GM12878 (cell line): ENCODE measurements around the gene KRT20.

ENCODE experiments used
- CEBPB ChIP-seq, 2 experiments: fragments of 150-350 bp in 1 of 2; IDR thresholded peaks; 2 replicates each; pipeline ENCODE4 v1.6.1; 2012 to 2014; ENCODE audit warnings: low read depth in 2 of 2, low read length in 2 of 2, borderline replicate concordance in 1 of 2, inconsistent platforms in 1 of 2
- CHD2 ChIP-seq: IDR thresholded peaks from 2 replicates; pipeline ENCODE4 v1.6.1; 2011; ENCODE audit warnings: low read depth, low read length, improper control_type of control experiment, borderline replicate concordance
- E4F1 ChIP-seq: fragments of 450-650 bp; IDR thresholded peaks from 2 replicates; pipeline ENCODE4 v1.6.1; 2018; ENCODE audit warnings: borderline replicate concordance, mild to moderate bottlenecking; ENCODE audit not compliant: partially characterized antibody
- FOS ChIP-seq: IDR thresholded peaks from 3 replicates; pipeline ENCODE4 v1.6.1; 2011; ENCODE audit warnings: borderline replicate concordance; ENCODE audit not compliant: insufficient read length; ENCODE audit errors: extremely low read depth
- REST ChIP-seq: IDR thresholded peaks from 2 replicates; pipeline ENCODE4 v1.6.1; 2012; ENCODE audit warnings: mild to moderate bottlenecking, low read depth, low read length
- RFX5 ChIP-seq: IDR thresholded peaks from 2 replicates; pipeline ENCODE4 v1.6.1; 2011; ENCODE audit warnings: low read depth, low read length, improper control_type of control experiment
- SRF ChIP-seq, 2 experiments: IDR thresholded peaks; 2 replicates each; pipeline ENCODE4 v1.6.1; 2011; ENCODE audit warnings: low read depth in 2 of 2, low read length in 2 of 2, mild to moderate bottlenecking in 1 of 2, moderate library complexity in 1 of 2

- TF ChIP-seq REST (no peak), RFX5 (no peak), FOS (no peak), CEBPB (IDR thresholded peaks at IDR 0.05; ENCODE audit: borderline replicate concordance in 1 of 2, low read depth in 2 of 2, low read length in 2 of 2) (no peak), E4F1 (no peak), SRF (IDR thresholded peaks at IDR 0.05; ENCODE audit: low read depth in 2 of 2, low read length in 2 of 2) (no peak), CHD2 (no peak)
Observed at GRCh38 chr17:40848583-40849235, 36.3 kb downstream of the KRT20 start.
